ENCODE data around the gene EBP. TPM values are rescaled to one million over a fixed set of nuclear protein-coding genes. Genes with fewer than 3 reads are reported as not detected.

EBP gene
- total RNA-seq, 2 experiments from 2014 or later, result 38.1 to 41.1 TPM

- TF ChIP-seq CTCF (IDR thresholded peaks at IDR 0.05), result peak; percentile 36
- Mint-ChIP-seq H3K27ac (peak within 1 kb of the TSS; percentile 98), H3K9me3 (no peaks in the 10 kb centered on the region), H3K4me3 (peak within 1 kb of the TSS; percentile 98), H3K36me3 (ENCODE audit: low read depth) (peaks cover 58% of the 10 kb centered on the region), H3K27me3 (no peaks in the 10 kb centered on the region), H3K4me1 (ENCODE audit: low read depth) (peaks cover 27% of the 10 kb centered on the region)
- peaks cover 26% of the 10 kb centered on the region for H3K4me1 ChIP-seq (ENCODE audit: insufficient read depth, low read length)
- H3K9me3 ChIP-seq (ENCODE audit: control insufficient read depth in 1 of 2, insufficient read depth in 1 of 2, low read length in 2 of 2), result no peaks in the 10 kb centered on the region
- intact Hi-C loops (cut with DNase I, micrococcal nuclease), result loop anchor here (1.0 to 10.0 kb wide), 5 partner anchors 22 to 100 kb away; partner anchors contain the start of genes TBC1D25 (in 2 of the 2), EBP (in 1 of the 2), FTSJ1 (in 1 of the 2) and SLC38A5 (in 1 of the 2)
- CTCF ChIA-PET, result interaction anchor here (1.3 kb wide), 1 partner anchor 35 kb away, joined by 4 read pairs; the partner anchor contains the start of gene TBC1D25
- H3K4me3 ChIP-seq (ENCODE audit: low read length), result peak within 1 kb of the TSS; percentile 87
- H3K27me3 ChIP-seq (ENCODE audit: control insufficient read depth in 1 of 2, insufficient read depth in 2 of 2, low read length in 2 of 2), result no peaks in the 10 kb centered on the region
- H3K27ac ChIP-seq (ENCODE audit: low read depth in 1 of 2, low read length in 2 of 2), result peak within 1 kb of the TSS; percentile 99 to 100
- POLR2A ChIA-PET, result interaction anchor here (0.7 to 3.1 kb wide), 45 partner anchors 9 to 1357 kb away, joined by 3 to 101 read pairs (median 4); partner anchors contain the start of genes EBP, GRIPAP1, HDAC6 and OTUD5
- DNase-seq (peak; percentile 80 to 97 (median 90)), ATAC-seq (ENCODE audit: poor library complexity) (peak; percentile 93)
- peaks cover 44% of the 10 kb centered on the region for H3K36me3 ChIP-seq (ENCODE audit: insufficient read depth, low read length)
Observed at GRCh38 chrX:48574270-48575266, 53.0 kb downstream of the EBP start, which contains the start of gene RBM3. RBM3 (plus strand) TSS chrX:48574484; CDS start chrX:48575181, 697 bp downstream.

- Mint-ChIP-seq H3K27ac (peak overlapping the region; percentile 98), H3K27me3 (no peaks in the 10 kb centered on the region), H3K36me3 (ENCODE audit: low read depth) (peaks cover 64% of the 10 kb centered on the region), H3K4me1 (ENCODE audit: low read depth) (peaks cover 31% of the 10 kb centered on the region), H3K4me3 (peak overlapping the region; percentile 98), H3K9me3 (no peaks in the 10 kb centered on the region)
- CTCF ChIA-PET, result interaction anchor here (1.0 kb wide), 1 partner anchor 36 kb away, joined by 3 read pairs; the partner anchor contains the start of gene TBC1D25
- Histone ChIP-seq H3K4me3 (ENCODE audit: low read length) (peak overlapping the region; percentile 87), H3K9me3 (ENCODE audit: control insufficient read depth in 1 of 2, insufficient read depth in 1 of 2, low read length in 2 of 2) (no peaks in the 10 kb centered on the region), H3K36me3 (ENCODE audit: insufficient read depth, low read length) (peaks cover 46% of the 10 kb centered on the region), H3K27me3 (ENCODE audit: control insufficient read depth in 1 of 2, insufficient read depth in 2 of 2, low read length in 2 of 2) (no peaks in the 10 kb centered on the region), H3K4me1 (ENCODE audit: insufficient read depth, low read length) (peaks cover 26% of the 10 kb centered on the region), H3K27ac (ENCODE audit: low read depth in 1 of 2, low read length in 2 of 2) (peak overlapping the region in 1 of 2 donors; percentile 100)
- ATAC-seq (ENCODE audit: poor library complexity), result no peak
- POLR2A ChIA-PET, result interaction anchor here (0.9 to 3.1 kb wide), 5 partner anchors 36 to 426 kb away, joined by 3 to 101 read pairs (median 10); partner anchors contain the start of genes GRIPAP1, HDAC6, PQBP1 and TBC1D25
- no peak for TF ChIP-seq CTCF (IDR thresholded peaks at IDR 0.05)
- DNase-seq, result no peak
- intact Hi-C loops (cut with DNase I, micrococcal nuclease), result loop anchor here (1.0 to 10.0 kb wide), 3 partner anchors 21 to 101 kb away; partner anchors contain the start of genes FTSJ1 (in 1 of the 2), SLC38A5 (in 1 of the 2) and TBC1D25 (in 1 of the 2)
Observed at GRCh38 chrX:48575642-48576041, 54.0 kb downstream of the EBP start.

GRCh38 chrX:48576108-48576507 lies 54.5 kb downstream of the EBP start:
- Histone ChIP-seq H3K27me3 (ENCODE audit: control insufficient read depth in 1 of 2, insufficient read depth in 2 of 2, low read length in 2 of 2) (no peaks in the 10 kb centered on the region), H3K36me3 (ENCODE audit: insufficient read depth, low read length) (peaks cover 46% of the 10 kb centered on the region), H3K9me3 (ENCODE audit: control insufficient read depth in 1 of 2, insufficient read depth in 1 of 2, low read length in 2 of 2) (no peaks in the 10 kb centered on the region), H3K4me1 (ENCODE audit: insufficient read depth, low read length) (peaks cover 26% of the 10 kb centered on the region), H3K4me3 (ENCODE audit: low read length) (no peak overlapping the region), H3K27ac (ENCODE audit: low read depth in 1 of 2, low read length in 2 of 2) (peak overlapping the region in 1 of 2 donors; percentile 100)
- DNase-seq (no peak), ATAC-seq (ENCODE audit: poor library complexity) (no peak)
- H3K36me3 Mint-ChIP-seq (ENCODE audit: low read depth), result peaks cover 64% of the 10 kb centered on the region
- no peak overlapping the region for H3K4me3 Mint-ChIP-seq
- intact Hi-C loops (cut with DNase I, micrococcal nuclease), result loop anchor here in 1 of 2 experiments (10.0 kb wide), 1 partner anchor 101 kb away; the partner anchor contains the start of genes FTSJ1 and SLC38A5
- no peaks in the 10 kb centered on the region for H3K27me3 Mint-ChIP-seq
- ChIA-PET CTCF (interaction anchor here (1.0 kb wide), 1 partner anchor 37 kb away, joined by 3 read pairs; the partner anchor contains the start of gene TBC1D25), POLR2A (interaction anchor here (1.4 to 3.1 kb wide), 2 partner anchors 37 to 426 kb away, joined by 4 to 101 read pairs; partner anchors contain the start of genes GRIPAP1 and TBC1D25)
- peaks cover 31% of the 10 kb centered on the region for H3K4me1 Mint-ChIP-seq (ENCODE audit: low read depth)
- peak overlapping the region; percentile 98 for H3K27ac Mint-ChIP-seq
- H3K9me3 Mint-ChIP-seq, result no peaks in the 10 kb centered on the region
- TF ChIP-seq CTCF (IDR thresholded peaks at IDR 0.05), result no peak

Data from CD4-positive, alpha-beta T cell (primary cell).